Esophagus squamous epithelium (tissue), 5 donors: ENCODE data around the gene AKT2. TPM values are rescaled to one million over a fixed set of nuclear protein-coding genes. Genes with fewer than 3 reads are reported as not detected.

Experiments
- DNase-seq: peaks from one replicate; lab custom pipeline; 2025; lab: John Stamatoyannopoulos, UW
- H3K27ac ChIP-seq, 4 donors: fragments of 200-600 bp; sonication (generic); one replicate each; pipeline ENCODE4 v1.5.1; 2016 to 2019; ENCODE audit warnings: mild to moderate bottlenecking in 1 of 4
- H3K27me3 ChIP-seq, 4 donors: fragments of 200-600 bp; sonication (generic); 1 replicate in 3 of 4; 2 replicates in 1 of 4; pipeline versions ENCODE4 v1.5.1 to v1.6.0; 2017 to 2021; ENCODE audit warnings: antibody characterized with exemption in 1 of 4
- H3K36me3 ChIP-seq, 3 donors: fragments of 200-600 bp; sonication (generic); one replicate each; pipeline ENCODE4 v1.5.1; 2016 to 2019
- H3K4me1 ChIP-seq, 3 donors: fragments of 200-600 bp; sonication (generic); one replicate each; pipeline ENCODE4 v1.5.1; 2017 to 2019
- H3K4me3 ChIP-seq, 4 donors: fragments of 200-600 bp; sonication (generic); 1 replicate in 3 of 4; 2 replicates in 1 of 4; pipeline ENCODE4 v1.5.1; 2016 to 2019; ENCODE audit warnings: mild to moderate bottlenecking in 2 of 4, moderate library complexity in 1 of 4
- H3K9me3 ChIP-seq, 3 donors: fragments of 200-600 bp; sonication (generic); one replicate each; pipeline ENCODE4 v1.5.1; 2016 to 2019
- POLR2A ChIP-seq, 4 donors: fragments of 450-650 bp; IDR thresholded peaks; one replicate each; pipeline ENCODE4 v1.6.1; 2017; ENCODE audit warnings: antibody characterized with exemption in 4 of 4, mild to moderate bottlenecking in 4 of 4, moderate library complexity in 3 of 4
- WGBS, 2 donors: methylation state at CpG; one replicate each; pipeline ENCODE4 v1.1.5; 2018; 5-methylcytosine and 5-hydroxymethylcytosine counted together
- intact Hi-C: fragments of 100-400 bp; cut with DNase I; formaldehyde crosslinking; loops from one replicate; pipeline ENCODE4 v1.15.0; 2022
- total RNA-seq, 4 donors: library from RNA; depleted of rRNA; stranded (reverse); fragments of >200 nt; gene quantifications; one replicate each; pipeline ENCODE4 v1.1.0, GENCODE V29; 2016
- TF ChIP-seq, protein P1 (sequence below), 6 experiments: fragments of 450-650 bp in 4 of 6; fragments of 200-600 bp in 2 of 6; sonication (generic) in 2 of 6; IDR thresholded peaks; one replicate each; pipeline ENCODE4 v1.5.1; 2016 to 2019; ENCODE audit warnings: antibody characterized with exemption in 6 of 6, mild to moderate bottlenecking in 4 of 6, moderate library complexity in 4 of 6
- donor health status: DM: yes; HTN: yes; CAD: no.

The AKT2 gene
- total RNA-seq, 4 donors from 2014 or later: 59.0 to 84.7 (median 69.0) TPM

DNA sequence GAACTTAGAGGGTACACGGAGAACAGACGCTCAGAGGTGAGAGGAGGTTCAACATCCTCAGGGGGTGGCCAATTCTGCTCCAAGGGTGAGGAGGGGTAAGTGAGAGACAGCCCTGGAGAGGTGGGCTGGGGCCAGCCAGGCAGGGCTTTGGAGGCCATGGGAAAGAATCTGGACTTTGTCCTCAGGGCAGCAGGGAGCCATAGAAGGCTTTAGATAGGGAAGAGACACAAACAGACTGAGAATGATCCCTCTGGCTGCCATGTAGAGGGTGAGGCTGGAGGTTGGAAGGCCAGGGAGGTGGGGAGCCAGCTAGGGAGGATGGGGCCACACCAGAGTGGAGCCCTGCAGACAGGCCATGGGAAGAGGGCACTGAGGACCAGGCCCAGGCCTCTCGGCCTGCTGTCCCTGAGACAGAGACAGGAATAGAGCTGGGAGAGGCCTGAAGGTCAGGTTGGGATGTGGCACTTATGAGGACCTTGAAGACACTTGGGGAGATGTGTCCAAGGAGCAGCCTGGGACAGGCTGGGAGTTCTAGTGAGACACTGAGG lies 29.5 kb downstream of the AKT2 start:
- intact Hi-C loops: no loop called here
- DNase-seq: no peak
- Histone ChIP-seq H3K27me3 (no peaks in the 10 kb centered on the region), H3K36me3 (peaks cover 20 to 61% (median 22%) of the 10 kb centered on the region in 3 donors), H3K27ac (no peak overlapping the region), H3K9me3 (no peaks in the 10 kb centered on the region), H3K4me3 (no peak overlapping the region), H3K4me1 (peaks cover 7 to 49% (median 10%) of the 10 kb centered on the region in 3 donors)
- 87 to 89% methylated on average over 3 of the region's 3 CpGs for WGBS, 2 donors
- TF ChIP-seq, protein P1, sequence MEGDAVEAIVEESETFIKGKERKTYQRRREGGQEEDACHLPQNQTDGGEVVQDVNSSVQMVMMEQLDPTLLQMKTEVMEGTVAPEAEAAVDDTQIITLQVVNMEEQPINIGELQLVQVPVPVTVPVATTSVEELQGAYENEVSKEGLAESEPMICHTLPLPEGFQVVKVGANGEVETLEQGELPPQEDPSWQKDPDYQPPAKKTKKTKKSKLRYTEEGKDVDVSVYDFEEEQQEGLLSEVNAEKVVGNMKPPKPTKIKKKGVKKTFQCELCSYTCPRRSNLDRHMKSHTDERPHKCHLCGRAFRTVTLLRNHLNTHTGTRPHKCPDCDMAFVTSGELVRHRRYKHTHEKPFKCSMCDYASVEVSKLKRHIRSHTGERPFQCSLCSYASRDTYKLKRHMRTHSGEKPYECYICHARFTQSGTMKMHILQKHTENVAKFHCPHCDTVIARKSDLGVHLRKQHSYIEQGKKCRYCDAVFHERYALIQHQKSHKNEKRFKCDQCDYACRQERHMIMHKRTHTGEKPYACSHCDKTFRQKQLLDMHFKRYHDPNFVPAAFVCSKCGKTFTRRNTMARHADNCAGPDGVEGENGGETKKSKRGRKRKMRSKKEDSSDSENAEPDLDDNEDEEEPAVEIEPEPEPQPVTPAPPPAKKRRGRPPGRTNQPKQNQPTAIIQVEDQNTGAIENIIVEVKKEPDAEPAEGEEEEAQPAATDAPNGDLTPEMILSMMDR (IDR thresholded peaks at IDR 0.05): no peak
- TF ChIP-seq POLR2A (IDR thresholded peaks at IDR 0.05): no peak

DNA sequence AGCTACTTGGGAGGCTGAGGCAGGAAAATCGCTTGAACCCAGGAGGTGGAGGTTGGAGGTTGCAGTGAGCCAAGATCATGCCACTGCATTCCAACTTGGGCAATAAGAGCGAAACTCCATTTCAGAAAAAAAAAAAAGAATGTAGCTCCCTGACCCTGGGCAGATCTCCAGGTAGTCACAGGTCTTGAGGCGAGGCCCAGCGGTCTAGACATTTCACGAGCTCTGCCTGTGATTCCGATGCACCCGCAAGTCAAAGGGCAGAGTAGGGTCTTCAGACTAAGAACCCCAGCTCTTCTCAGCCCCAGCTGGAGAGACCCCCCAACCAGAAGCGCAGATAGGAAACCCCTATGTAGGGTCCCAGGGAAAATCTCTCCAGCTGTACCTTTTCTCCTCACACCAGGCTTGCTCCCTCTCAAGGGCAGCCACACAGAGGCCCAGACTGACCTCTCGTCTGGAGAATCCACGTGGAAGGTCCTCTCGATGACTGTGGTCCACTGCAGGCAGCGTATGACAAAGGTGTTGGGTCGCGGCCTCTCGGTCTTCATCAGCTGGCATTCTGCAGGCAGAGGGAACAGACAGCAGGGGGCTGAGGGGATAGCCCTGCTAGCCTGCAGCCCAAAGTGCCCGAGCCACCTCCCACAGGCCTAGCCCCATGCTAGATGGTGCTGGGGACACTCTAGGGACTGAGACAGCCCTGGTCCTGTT lies 30.3 kb downstream of the AKT2 start:
- Histone ChIP-seq H3K4me1 (peaks cover 7 to 45% (median 10%) of the 10 kb centered on the region in 3 donors), H3K4me3 (no peak overlapping the region), H3K9me3 (no peaks in the 10 kb centered on the region), H3K36me3 (peaks cover 20 to 68% (median 22%) of the 10 kb centered on the region in 3 donors), H3K27me3 (no peaks in the 10 kb centered on the region), H3K27ac (no peak overlapping the region)
- TF ChIP-seq POLR2A (IDR thresholded peaks at IDR 0.05): no peak
- TF ChIP-seq, protein P1 (IDR thresholded peaks at IDR 0.05): no peak
- DNase-seq: no peak
- intact Hi-C loops: no loop called here
- WGBS, 2 donors: 92 to 95% methylated on average over 4 to 10 of the region's 16 CpGs

DNA sequence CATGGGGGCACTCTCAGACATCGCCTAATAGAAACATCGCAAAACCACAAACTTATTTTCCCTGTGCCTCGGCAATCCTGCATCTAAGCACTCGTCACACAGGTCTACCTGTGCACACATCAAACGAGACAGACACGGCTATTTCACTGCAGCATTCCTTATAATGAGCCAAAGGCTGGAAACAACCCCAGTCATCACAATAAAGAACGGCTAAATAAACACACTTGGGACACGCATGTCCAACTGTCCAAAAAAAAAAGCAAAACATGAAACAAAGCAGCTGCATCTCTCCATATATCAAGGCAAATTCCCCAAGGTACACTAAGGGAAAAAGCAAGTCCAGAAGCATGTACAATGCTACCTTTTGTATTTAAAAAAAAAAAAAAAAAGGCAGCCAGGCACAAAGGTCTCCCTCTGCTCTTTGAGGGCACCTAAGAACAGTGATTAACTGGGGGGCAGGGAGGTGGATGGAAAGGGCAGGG lies 31.5 kb downstream of the AKT2 start:
- Histone ChIP-seq H3K4me1 (peaks cover 7 to 46% (median 10%) of the 10 kb centered on the region in 3 donors), H3K36me3 (peaks cover 20 to 78% (median 22%) of the 10 kb centered on the region in 3 donors), H3K4me3 (no peak overlapping the region), H3K27me3 (no peaks in the 10 kb centered on the region), H3K9me3 (no peaks in the 10 kb centered on the region), H3K27ac (no peak overlapping the region)
- WGBS, 2 donors: 61 to 80% methylated on average over 8 of the region's 8 CpGs
- TF ChIP-seq, protein P1 (IDR thresholded peaks at IDR 0.05): no peak
- no peak for TF ChIP-seq POLR2A (IDR thresholded peaks at IDR 0.05)
- intact Hi-C loops: no loop called here
- DNase-seq: no peak

DNA sequence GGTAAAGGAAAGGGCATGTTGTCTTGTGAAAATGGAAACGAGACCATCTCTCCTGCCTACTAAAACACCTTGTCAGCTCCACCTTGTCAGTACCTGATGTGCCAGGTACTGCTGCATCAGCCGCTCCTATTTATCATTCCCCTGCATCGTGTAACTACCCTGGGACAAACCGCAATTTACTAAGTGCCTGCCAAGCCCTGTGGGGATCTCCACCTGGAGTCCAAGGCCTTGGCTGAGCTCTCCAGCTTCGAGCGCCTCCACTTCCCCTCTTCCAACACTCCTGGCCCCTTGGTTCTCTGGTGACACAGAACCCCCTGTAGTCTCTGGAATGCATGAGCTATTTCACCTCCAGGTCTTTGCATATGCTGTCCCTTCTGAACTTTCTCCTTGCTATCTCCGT lies 32.8 kb downstream of the AKT2 start:
- Histone ChIP-seq H3K27me3 (no peaks in the 10 kb centered on the region), H3K27ac (no peak overlapping the region), H3K9me3 (no peaks in the 10 kb centered on the region), H3K36me3 (peaks cover 20 to 90% (median 22%) of the 10 kb centered on the region in 3 donors), H3K4me1 (peaks cover 7 to 40% (median 7%) of the 10 kb centered on the region in 3 donors), H3K4me3 (no peak overlapping the region)
- no peak for DNase-seq
- WGBS, 2 donors: 54 to 58% methylated on average over 7 of the region's 7 CpGs
- intact Hi-C loops: no loop called here
- TF ChIP-seq, protein P1 (IDR thresholded peaks at IDR 0.05): no peak
- TF ChIP-seq POLR2A (IDR thresholded peaks at IDR 0.05): no peak

DNA sequence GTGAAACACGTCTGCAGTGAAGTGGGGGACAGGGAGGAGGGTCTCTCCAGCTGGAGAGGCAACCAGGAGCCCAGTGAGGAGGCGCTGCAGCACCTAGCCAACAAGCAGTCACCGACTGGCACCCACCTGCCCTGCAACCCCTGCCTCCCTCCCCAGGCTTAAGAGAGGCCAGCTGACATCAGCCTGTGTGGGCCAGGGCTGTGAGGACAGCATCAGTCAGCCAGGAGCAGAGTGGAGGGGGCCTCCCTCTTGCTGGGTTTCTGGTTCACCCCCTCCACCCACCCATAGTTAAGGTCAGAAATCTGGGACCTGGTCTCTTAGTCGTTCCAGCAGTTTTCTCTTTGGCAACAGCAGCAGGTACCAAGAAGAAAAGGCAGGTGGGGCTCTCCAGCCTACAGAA lies 33.2 kb downstream of the AKT2 start:
- no peak overlapping the region for H3K4me3 ChIP-seq
- WGBS, 2 donors: 64 to 93% methylated on average over 3 to 4 of the region's 4 CpGs
- peaks cover 3 to 36% (median 4%) of the 10 kb centered on the region in 3 donors for H3K4me1 ChIP-seq
- H3K27me3 ChIP-seq: no peaks in the 10 kb centered on the region
- H3K9me3 ChIP-seq: no peaks in the 10 kb centered on the region
- intact Hi-C loops: no loop called here
- no peak for DNase-seq
- no peak overlapping the region for H3K27ac ChIP-seq
- TF ChIP-seq, protein P1 (IDR thresholded peaks at IDR 0.05): no peak
- TF ChIP-seq POLR2A (IDR thresholded peaks at IDR 0.05): no peak
- H3K36me3 ChIP-seq: peaks cover 20 to 94% (median 22%) of the 10 kb centered on the region in 3 donors
